GM19023 (cell line): ENCODE measurements around the gene FHOD3.

Experiments used
- ATAC-seq: cut with Tn5 transposase; IDR thresholded peaks from one replicate; pipeline ENCODE4 v1.9.1; 2021; ENCODE audit warnings: mild to moderate bottlenecking, moderate library complexity; ENCODE audit not compliant: unreplicated experiment

FHOD3 gene

GRCh38 chr18:36321658-36322407 lies 24.3 kb downstream of the FHOD3 start:
- ATAC-seq: no peak

- no peak for ATAC-seq
These were observed 24.9 kb downstream of the FHOD3 start for GRCh38 chr18:36322408-36322728.

DNA sequence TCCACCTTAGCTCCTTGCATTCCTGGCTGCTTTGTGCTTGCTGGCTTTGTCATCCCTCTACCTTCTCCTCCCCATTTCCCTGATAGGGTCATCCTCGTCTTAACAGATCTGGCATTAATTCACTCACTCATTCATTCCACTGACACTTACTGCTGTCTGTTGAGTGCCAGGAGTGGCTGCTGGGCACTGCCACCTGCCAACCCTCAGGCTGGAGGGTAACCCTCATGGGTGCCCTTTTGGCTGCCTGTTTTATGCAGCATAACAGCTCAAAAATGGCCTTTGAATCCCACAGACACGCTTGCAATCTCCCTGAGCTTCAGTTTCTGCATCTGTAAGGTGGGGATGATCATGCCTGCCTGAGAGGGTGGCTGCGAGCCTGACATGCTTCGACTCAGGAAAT lies 25.2 kb downstream of the FHOD3 start:
- ATAC-seq: no peak

DNA sequence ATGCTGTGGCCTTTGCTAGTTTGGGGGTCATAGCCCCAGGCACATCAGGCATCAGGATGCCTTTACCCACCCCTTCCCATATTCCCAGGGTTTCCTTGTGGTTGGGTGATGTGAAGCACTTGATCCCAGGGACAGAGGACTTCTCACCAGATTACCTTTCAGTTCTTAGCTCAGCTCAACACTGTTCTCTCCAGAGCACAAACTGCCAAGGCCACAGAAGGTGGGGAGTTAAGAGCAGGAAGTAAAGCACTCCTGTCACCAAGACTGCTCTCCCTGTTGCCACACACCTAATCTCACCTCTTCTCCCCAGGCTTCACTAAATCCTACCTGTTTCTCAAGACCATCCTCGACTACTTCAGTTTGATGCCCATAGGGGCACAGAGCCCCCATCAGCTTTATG lies 25.9 kb downstream of the FHOD3 start:
- ATAC-seq: no peak

GRCh38 chr18:36325846-36326245 lies 28.3 kb downstream of the FHOD3 start:
- ATAC-seq: no peak

GRCh38 chr18:36326771-36327170 lies 29.3 kb downstream of the FHOD3 start:
- no peak for ATAC-seq

- ATAC-seq: no peak
These were observed 30.1 kb downstream of the FHOD3 start for GRCh38 chr18:36327352-36328316.

GRCh38 chr18:36328385-36328858 lies 30.9 kb downstream of the FHOD3 start:
- ATAC-seq: peak; percentile 51

DNA sequence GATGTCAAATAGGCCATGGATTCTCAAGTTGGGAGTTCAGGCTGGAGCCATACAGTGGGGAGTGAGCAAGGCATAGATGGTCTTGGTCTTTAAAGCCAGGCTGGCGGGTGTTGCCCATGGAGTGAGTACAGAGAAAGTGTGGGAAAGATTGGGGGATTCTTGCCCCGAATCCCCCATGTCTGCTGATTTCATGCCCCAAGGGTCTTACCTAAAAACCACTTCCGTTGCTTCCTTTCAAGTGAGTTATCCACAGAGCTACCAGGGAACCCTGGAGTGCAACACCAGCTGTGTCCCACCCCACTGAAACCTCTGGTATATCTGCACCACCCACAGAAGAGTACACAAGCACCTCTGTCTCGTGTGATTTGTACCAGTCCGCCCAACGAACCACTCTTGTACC lies 31.4 kb downstream of the FHOD3 start:
- no peak for ATAC-seq

GRCh38 chr18:36329684-36330434 lies 32.3 kb downstream of the FHOD3 start:
- ATAC-seq: no peak

DNA sequence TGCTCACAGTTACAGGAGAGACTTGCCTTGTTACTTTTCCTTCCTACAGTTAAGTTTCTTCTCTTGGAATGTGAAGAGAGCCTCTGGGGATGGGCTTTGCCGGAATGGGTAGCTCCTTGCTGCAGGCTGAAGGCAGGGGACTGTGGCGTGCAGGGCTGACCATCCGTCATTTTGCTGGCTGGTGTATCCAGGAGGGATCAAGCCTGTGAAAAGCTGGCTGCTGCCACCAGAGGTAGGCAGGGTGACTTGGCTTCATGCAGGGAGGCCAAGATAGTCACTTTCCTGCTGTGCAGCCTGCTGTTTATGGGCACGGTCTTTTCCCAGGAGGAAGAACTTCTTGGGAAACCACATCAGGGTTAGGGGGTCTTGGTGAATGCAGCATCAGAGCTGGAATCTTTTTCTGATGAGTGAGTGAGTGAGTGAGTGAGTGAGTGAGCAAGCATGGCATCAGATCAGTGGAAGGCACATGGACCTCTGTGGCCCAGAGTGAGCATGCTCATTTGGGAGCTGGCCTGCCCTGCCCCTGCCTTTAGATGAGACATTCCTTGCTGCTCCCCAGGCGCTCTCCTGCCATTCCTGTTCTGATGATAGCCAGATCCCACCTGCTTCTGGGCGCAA lies 33.0 kb downstream of the FHOD3 start:
- no peak for ATAC-seq

DNA sequence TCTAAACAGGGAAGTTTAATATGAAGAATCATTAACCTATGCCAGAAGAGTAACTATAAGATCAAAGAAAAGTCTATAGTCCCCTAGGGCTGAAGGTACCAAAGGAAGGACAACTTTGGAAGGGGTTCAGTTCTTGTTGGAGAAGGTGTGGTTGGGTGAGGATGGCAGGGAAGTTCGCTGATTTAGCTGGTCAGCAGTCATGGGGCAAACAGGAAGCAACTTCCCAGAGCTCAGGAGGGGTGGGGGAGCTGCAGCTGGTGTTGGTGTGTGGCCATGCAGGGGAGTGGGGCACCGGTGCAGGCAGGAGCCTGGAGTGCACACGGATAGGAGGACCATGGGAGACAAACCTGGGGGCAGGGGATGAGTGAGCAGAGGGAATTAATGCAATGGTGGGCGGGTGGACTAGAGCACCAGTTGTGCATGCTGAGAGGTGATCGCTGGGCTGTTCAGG lies 34.0 kb downstream of the FHOD3 start:
- ATAC-seq: no peak

GRCh38 chr18:36333414-36333813 lies 35.9 kb downstream of the FHOD3 start:
- no peak for ATAC-seq

DNA sequence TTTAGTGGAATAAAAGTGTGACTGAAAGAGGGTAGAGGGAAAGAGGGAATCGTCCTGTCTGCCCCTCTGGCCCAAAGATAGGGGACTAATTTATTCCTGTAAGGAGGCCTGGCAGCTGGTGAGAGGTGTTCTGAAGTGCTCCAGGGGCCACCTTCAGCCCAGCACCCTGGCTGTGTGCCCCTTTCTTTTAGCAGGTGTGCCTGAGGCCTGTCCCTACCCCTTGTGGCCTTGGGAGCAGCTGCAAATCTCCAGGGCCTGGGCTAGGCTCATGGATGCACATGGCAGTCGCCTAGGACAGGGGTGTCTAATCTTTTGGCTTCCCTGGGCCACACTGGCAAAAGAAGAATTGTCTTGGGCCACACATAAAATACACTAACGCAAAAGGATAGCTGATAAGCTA lies 37.3 kb downstream of the FHOD3 start:
- no peak for ATAC-seq

DNA sequence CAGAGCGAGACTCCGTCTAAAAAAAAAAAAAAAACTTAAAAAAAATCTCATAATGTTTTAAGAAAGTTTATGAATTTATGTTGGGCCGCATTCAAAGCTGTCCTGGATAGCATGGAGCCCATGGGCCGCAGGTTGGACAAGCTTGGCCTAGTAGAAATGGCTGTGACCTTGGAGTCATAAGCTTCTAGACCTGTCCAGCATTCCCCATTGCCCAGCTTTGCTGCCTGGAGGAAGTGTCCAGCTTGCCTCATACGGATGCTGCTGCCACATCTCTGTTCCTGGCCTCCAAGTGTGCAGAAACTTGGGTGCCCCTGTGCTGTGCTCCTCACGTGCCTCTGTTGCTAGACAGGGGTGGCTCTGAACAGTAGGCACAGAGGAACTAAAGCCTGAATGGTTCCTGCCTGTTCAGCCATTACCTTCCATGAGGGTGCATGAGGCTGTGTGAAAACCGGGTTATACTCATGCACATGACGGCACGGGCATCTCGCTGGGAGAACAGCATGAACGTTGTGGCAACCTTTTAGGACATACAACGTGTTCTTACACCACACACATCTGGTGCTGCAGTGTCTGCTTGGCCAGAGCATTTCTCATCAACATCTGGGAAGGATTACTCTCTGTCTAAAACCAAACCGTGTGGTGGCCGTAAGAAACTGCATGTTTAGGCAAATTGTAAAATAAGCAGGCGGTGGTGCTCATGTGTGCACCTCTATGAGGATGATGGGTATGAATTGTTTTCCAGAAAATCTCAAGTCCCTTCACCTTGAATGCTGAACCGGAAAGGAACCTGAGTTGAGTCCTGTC lies 38.2 kb downstream of the FHOD3 start:
- ATAC-seq: no peak

DNA sequence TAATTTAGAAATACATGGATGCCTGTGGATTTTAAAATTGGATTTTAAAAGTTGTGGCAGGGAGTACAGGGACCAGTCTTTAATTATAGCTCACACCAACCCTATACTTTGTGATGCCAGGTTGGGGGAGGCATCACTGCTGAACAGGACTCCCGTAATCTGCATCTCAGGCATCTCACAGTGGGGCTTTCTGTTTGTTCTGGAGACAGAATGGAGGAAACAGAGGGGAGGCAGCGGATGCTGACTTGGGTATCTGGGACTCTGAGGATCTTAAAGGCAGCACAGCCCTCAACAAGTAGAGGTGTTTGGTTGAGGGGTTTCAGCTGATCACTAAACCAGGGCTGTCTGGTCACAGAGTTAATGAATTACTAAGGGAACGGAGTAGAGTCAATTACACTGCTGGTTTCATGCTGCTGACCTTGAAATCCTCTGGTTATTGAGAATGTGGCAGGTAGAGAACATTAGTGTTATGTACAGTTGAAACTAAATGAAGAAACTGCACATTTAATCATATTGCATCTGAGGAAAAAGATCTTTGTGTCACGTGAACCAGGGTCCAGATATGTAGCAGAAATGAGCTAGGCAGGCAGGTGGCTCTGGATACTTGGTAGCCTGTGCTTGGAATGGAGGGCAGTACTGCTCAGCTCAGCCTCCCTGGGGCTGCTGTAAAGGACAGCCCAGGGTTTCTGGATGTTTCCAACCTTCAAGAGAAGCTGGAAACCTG lies 40.3 kb downstream of the FHOD3 start:
- no peak for ATAC-seq

- ATAC-seq: no peak
These were observed 41.0 kb downstream of the FHOD3 start for GRCh38 chr18:36338403-36338933.

DNA sequence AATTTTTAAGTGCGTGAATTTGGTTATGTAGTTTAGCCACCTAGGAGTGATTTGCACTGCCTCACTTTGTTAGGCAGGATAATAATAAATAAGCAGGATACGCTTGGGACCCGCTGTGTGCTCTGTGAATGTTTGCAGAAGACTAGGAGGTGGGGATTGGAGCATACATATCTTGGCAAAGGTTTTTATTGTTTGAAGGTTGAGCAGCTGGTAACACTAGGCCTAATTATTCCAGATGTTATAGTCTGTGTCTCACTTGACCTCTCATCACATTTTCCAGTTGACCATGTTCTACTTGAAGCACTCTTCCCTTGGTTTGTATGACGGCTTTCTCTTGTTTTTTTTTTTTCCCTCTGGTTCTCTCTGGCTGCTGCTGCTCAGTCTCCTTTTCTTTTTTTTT lies 42.7 kb downstream of the FHOD3 start:
- ATAC-seq: no peak

DNA sequence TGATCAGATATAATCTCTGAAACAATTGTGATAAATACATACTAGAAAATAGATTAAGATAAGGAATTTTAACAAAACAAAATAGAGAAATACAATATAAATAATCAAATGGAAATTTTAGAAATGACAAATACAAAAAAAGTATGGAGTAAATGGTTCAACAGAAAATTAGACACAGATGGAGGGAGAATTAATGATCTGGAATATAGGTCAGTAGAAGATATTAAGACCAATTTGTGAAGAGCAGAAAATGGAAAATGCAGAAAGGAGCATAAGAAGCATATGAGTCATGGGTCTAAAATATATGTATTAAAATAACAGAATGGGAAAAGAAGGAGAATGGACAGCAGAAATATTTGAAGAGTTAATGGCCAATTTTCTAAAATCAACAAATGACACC lies 44.4 kb downstream of the FHOD3 start:
- ATAC-seq: no peak
